DND-41 (cell line): ENCODE data around the gene TUBB3.

Experiments used
- ATAC-seq: fragments of 200-7000 bp; cut with Tn5 transposase; 3 replicates; pipeline ENCODE4 v1.9.1; 2021; ENCODE audit warnings: low read depth; ENCODE audit not compliant: insufficient read depth
- DNase-seq: peaks from one replicate; pipeline ENCODE4 v3.0.0-alpha.2; 2020
- H2AFZ ChIP-seq: 2 replicates; pipeline ENCODE4 v1.6.0; 2012; ENCODE audit warnings: low read depth, low read length
- H3K27ac ChIP-seq: 2 replicates; pipeline ENCODE4 v1.5.1; 2012; ENCODE audit warnings: low read length, inconsistent platforms
- H3K27me3 ChIP-seq: fragments of 200-600 bp; sonication (generic); 2 replicates; pipeline ENCODE4 v1.6.0; 2012; ENCODE audit warnings: low read length, mild to moderate bottlenecking, inconsistent platforms; ENCODE audit not compliant: insufficient read depth, poor library complexity
- H3K36me3 ChIP-seq: 2 replicates; pipeline ENCODE4 v1.5.1; 2012; ENCODE audit warnings: low read length, inconsistent platforms; ENCODE audit not compliant: insufficient read depth
- H3K4me1 ChIP-seq: 2 replicates; pipeline ENCODE4 v1.5.1; 2012; ENCODE audit warnings: mild to moderate bottlenecking, low read length; ENCODE audit not compliant: insufficient read depth
- H3K4me2 ChIP-seq: 2 replicates; pipeline ENCODE4 v1.6.0; 2012; ENCODE audit warnings: mild to moderate bottlenecking, moderate library complexity, low read length, inconsistent platforms; ENCODE audit not compliant: insufficient read depth
- H3K4me3 ChIP-seq, 2 experiments: fragments of 200-600 bp in 1 of 2; shearing (Covaris generic) in 1 of 2; 2 replicates each; pipeline ENCODE4 v1.5.1; 2012 to 2016; ENCODE audit warnings: inconsistent platforms in 2 of 2, low read length in 2 of 2, mild to moderate bottlenecking in 2 of 2, low read depth in 1 of 2, moderate library complexity in 1 of 2
- H3K79me2 ChIP-seq: 2 replicates; pipeline ENCODE4 v1.6.0; 2012; ENCODE audit warnings: low read length, inconsistent platforms; ENCODE audit not compliant: insufficient read depth
- H3K9ac ChIP-seq: 2 replicates; pipeline ENCODE4 v1.6.0; 2012; ENCODE audit warnings: low read depth, mild to moderate bottlenecking, inconsistent platforms, low read length, moderate library complexity
- H3K9me3 ChIP-seq: 2 replicates; pipeline ENCODE4 v1.5.1; 2012; ENCODE audit warnings: low read length, moderate library complexity, mild to moderate bottlenecking, inconsistent platforms; ENCODE audit not compliant: insufficient read depth, severe bottlenecking
- H4K20me1 ChIP-seq: 2 replicates; pipeline ENCODE4 v1.6.0; 2012; ENCODE audit warnings: low read length; ENCODE audit not compliant: insufficient read depth
- CTCF ChIP-seq: IDR thresholded peaks from 2 replicates; pipeline ENCODE4 v1.5.1; 2012; ENCODE audit warnings: borderline replicate concordance, low read length, moderate library complexity, mild to moderate bottlenecking; ENCODE audit not compliant: poor library complexity, severe bottlenecking; ENCODE audit errors: extremely low read depth
- EZH2 ChIP-seq: IDR thresholded peaks from 3 replicates; pipeline ENCODE4 v1.6.1; 2012; ENCODE audit warnings: borderline replicate concordance, low read depth, mild to moderate bottlenecking, moderate library complexity, low read length, inconsistent platforms; ENCODE audit not compliant: severe bottlenecking

The TUBB3 gene

GRCh38 chr16:89952049-89952448, 28.9 kb downstream of the TUBB3 start:
- Histone ChIP-seq H3K4me3 (no peak overlapping the region), H3K9me3 (no peaks in the 10 kb centered on the region), H4K20me1 (peaks cover 8% of the 10 kb centered on the region), H3K27me3 (no peaks in the 10 kb centered on the region), H2AFZ (no peak overlapping the region), H3K4me1 (peaks cover 15% of the 10 kb centered on the region), H3K4me2 (no peak overlapping the region), H3K9ac (no peak overlapping the region), H3K79me2 (no peaks in the 10 kb centered on the region), H3K27ac (no peak overlapping the region), H3K36me3 (no peaks in the 10 kb centered on the region)
- TF ChIP-seq CTCF: no peak
- no peak for TF ChIP-seq EZH2
- DNase-seq (no peak), ATAC-seq (no peak)

DNA sequence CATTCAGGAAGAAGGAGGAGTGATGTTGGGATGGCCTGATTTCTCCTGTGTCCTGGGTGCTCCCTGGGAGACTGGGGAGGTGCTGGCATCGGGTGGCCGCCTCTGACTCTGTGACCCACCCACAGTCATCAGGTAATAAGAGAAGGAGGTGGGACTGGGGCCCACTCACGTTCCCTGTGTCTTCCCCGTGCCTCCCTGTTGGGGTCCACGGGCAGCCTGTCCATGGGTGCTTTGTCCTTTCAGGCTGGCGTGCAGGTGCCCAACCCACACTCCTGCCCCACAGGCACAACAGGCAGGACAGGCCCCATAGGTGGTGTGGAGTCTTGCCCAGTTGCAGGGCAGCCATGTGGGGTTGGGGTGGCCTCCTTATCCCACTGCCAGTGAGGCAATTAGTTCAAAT, 29.4 kb downstream of the TUBB3 start:
- no peaks in the 10 kb centered on the region for H3K79me2 ChIP-seq
- no peak overlapping the region for H3K27ac ChIP-seq
- no peaks in the 10 kb centered on the region for H3K36me3 ChIP-seq
- H4K20me1 ChIP-seq: peaks cover 8% of the 10 kb centered on the region
- H3K4me3 ChIP-seq: no peak overlapping the region
- ATAC-seq: no peak
- peaks cover 15% of the 10 kb centered on the region for H3K4me1 ChIP-seq
- no peak for TF ChIP-seq EZH2
- H2AFZ ChIP-seq: no peak overlapping the region
- H3K9ac ChIP-seq: no peak overlapping the region
- no peaks in the 10 kb centered on the region for H3K27me3 ChIP-seq
- no peak for DNase-seq
- H3K4me2 ChIP-seq: no peak overlapping the region
- no peaks in the 10 kb centered on the region for H3K9me3 ChIP-seq

DNA sequence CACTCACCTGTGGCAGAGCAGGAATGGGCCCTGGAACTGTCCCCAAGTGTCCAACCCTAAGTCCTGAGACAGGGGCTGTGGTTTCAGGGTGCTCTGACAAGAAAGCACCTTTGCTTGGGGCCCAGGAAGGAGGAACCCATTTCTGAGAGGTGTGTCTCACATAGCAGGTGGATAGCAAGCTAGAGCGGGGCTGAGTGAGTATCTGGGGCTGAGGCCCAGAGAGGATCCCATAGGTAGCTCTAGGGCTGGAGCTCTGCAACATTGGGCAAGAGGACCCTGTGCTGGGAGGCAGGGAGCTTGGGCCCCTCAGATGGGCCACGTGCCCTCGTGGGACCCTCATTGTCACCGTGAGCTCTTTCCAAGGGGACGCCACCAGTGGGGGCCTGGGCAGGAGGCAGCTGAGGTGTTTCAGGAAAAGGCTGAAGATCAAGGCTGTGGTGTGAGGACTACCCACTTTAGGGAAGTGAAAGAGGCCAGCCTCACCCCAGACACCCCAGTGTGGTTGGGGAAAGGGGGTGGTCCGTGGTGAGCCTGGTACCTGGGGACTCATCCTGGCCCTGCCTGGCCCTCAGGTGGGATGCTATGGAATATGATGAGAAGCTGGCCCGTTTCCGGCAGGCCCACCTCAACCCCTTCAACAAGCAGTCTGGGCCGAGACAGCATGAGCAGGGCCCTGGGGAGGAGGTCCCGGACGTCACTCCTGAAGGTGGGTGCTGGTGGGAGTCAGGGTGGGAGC, 30.7 kb downstream of the TUBB3 start:
- Histone ChIP-seq H2AFZ (no peak overlapping the region), H3K9me3 (no peaks in the 10 kb centered on the region), H3K4me1 (peaks cover 9% of the 10 kb centered on the region), H3K27ac (no peak overlapping the region), H3K4me2 (no peak overlapping the region), H3K4me3 (no peak overlapping the region), H3K9ac (no peak overlapping the region), H3K79me2 (no peaks in the 10 kb centered on the region), H3K36me3 (0 out of 2 replicates have a peak, but pooled peaks cover 4% of the 10 kb centered on the region), H3K27me3 (no peaks in the 10 kb centered on the region), H4K20me1 (peaks cover 8% of the 10 kb centered on the region)
- no peak for ATAC-seq
- no peak for TF ChIP-seq EZH2
- TF ChIP-seq CTCF: no peak
- no peak for DNase-seq

GRCh38 chr16:89954462-89954861, 31.3 kb downstream of the TUBB3 start:
- Histone ChIP-seq H3K27me3 (no peaks in the 10 kb centered on the region), H3K4me1 (peaks cover 4% of the 10 kb centered on the region), H3K4me2 (no peak overlapping the region), H3K27ac (no peak overlapping the region), H3K4me3 (no peak overlapping the region), H3K36me3 (0 out of 2 replicates have a peak, but pooled peaks cover 4% of the 10 kb centered on the region), H4K20me1 (peaks cover 8% of the 10 kb centered on the region), H3K79me2 (no peaks in the 10 kb centered on the region), H2AFZ (no peak overlapping the region), H3K9ac (no peak overlapping the region), H3K9me3 (no peaks in the 10 kb centered on the region)
- ATAC-seq (no peak), DNase-seq (no peak)
- TF ChIP-seq EZH2 (no peak), CTCF (no peak)
